Measurements from ENCODE around the gene PSMC1. TPM values are rescaled to one million over a fixed set of nuclear protein-coding genes. Genes with fewer than 3 reads are reported as not detected.

Gene PSMC1
- polyA plus RNA-seq, 2 donors: 64.1 to 135 TPM

- H3K4me1 ChIP-seq (ENCODE audit: control insufficient read depth in 2 of 2, insufficient read depth in 2 of 2, low read length in 1 of 2): no peaks in the 10 kb centered on the region
- H3K9me3 ChIP-seq (ENCODE audit: control insufficient read depth in 2 of 2, insufficient read depth in 1 of 2, low read depth in 1 of 2, low read length in 1 of 2): no peaks in the 10 kb centered on the region
- 92 to 96% methylated on average over 2 of the region's 2 CpGs for WGBS, 2 donors
- H3K4me3 ChIP-seq (ENCODE audit: low read depth in 1 of 2, low read length in 2 of 2): no peak overlapping the region
- H3K36me3 ChIP-seq (ENCODE audit: control insufficient read depth in 2 of 2, insufficient read depth in 2 of 2, low read length in 1 of 2): no peaks in the 10 kb centered on the region
- no peaks in the 10 kb centered on the region for H3K27me3 ChIP-seq (ENCODE audit: control insufficient read depth in 1 of 2, insufficient read depth in 2 of 2, low read length in 2 of 2)
- no peak overlapping the region for H3K27ac ChIP-seq (ENCODE audit: low read depth in 2 of 2, low read length in 1 of 2)
These were observed 7.8 kb upstream of the PSMC1 start for GRCh38 chr14:90248594-90248993.

- H3K27ac ChIP-seq (ENCODE audit: low read depth in 2 of 2, low read length in 1 of 2): no peak overlapping the region
- WGBS, 2 donors: 78 to 82% methylated on average over 8 of the region's 8 CpGs
- no peaks in the 10 kb centered on the region for H3K36me3 ChIP-seq (ENCODE audit: control insufficient read depth in 2 of 2, insufficient read depth in 2 of 2, low read length in 1 of 2)
- H3K4me1 ChIP-seq (ENCODE audit: control insufficient read depth in 2 of 2, insufficient read depth in 2 of 2, low read length in 1 of 2): no peaks in the 10 kb centered on the region
- no peak overlapping the region for H3K4me3 ChIP-seq (ENCODE audit: low read depth in 1 of 2, low read length in 2 of 2)
- H3K27me3 ChIP-seq (ENCODE audit: control insufficient read depth in 1 of 2, insufficient read depth in 2 of 2, low read length in 2 of 2): no peaks in the 10 kb centered on the region
- no peaks in the 10 kb centered on the region for H3K9me3 ChIP-seq (ENCODE audit: control insufficient read depth in 2 of 2, insufficient read depth in 1 of 2, low read depth in 1 of 2, low read length in 1 of 2)
These were observed 2.5 kb upstream of the PSMC1 start for GRCh38 chr14:90253826-90254225.

GRCh38 chr14:90255871-90256270 lies 482 bp upstream of the PSMC1 start:
- Histone ChIP-seq H3K27me3 (ENCODE audit: control insufficient read depth in 1 of 2, insufficient read depth in 2 of 2, low read length in 2 of 2) (no peaks in the 10 kb centered on the region), H3K9me3 (ENCODE audit: control insufficient read depth in 2 of 2, insufficient read depth in 1 of 2, low read depth in 1 of 2, low read length in 1 of 2) (no peaks in the 10 kb centered on the region), H3K27ac (ENCODE audit: low read depth in 2 of 2, low read length in 1 of 2) (no peak overlapping the region), H3K4me1 (ENCODE audit: control insufficient read depth in 2 of 2, insufficient read depth in 2 of 2, low read length in 1 of 2) (no peaks in the 10 kb centered on the region), H3K36me3 (ENCODE audit: control insufficient read depth in 2 of 2, insufficient read depth in 2 of 2, low read length in 1 of 2) (peaks cover 0 to under 1% of the 10 kb centered on the region in 2 donors), H3K4me3 (ENCODE audit: low read depth in 1 of 2, low read length in 2 of 2) (peak overlapping the region in 1 of 2 donors; percentile 90)
- 60 to 61% methylated on average over 1 of the region's 1 CpG for WGBS, 2 donors

DNA sequence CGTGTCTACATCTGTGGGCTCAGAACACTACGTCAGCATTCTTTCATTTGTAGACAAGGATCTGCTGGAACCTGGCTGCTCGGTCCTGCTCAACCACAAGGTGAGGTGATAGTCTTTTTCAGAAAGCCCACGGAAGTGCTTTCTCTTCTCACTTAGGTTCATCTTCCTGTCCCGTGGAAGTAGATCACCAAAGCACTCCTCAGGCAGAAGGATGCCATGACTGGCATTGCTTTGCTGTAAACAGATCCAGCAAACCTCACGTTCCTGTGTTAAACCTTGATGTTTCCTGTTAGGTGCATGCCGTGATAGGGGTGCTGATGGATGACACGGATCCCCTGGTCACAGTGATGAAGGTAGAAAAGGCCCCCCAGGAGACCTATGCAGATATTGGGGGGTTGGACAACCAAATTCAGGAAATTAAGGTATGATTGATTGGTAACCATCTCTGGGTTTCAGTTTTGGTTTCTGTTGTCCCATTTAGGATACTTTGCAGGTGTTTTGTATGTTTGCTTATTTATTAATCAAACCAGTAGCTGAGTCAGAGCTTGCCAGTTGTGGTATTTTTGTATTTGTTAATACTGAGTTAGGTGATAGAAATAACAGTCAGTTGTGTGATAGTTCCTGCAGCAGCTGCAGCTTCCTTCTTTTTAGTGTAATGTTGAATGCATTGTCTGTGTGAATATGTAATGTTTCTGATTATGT lies 7.5 kb downstream of the PSMC1 start:
- Histone ChIP-seq H3K4me1 (ENCODE audit: control insufficient read depth in 2 of 2, insufficient read depth in 2 of 2, low read length in 1 of 2) (no peaks in the 10 kb centered on the region), H3K27ac (ENCODE audit: low read depth in 2 of 2, low read length in 1 of 2) (no peak overlapping the region), H3K36me3 (ENCODE audit: control insufficient read depth in 2 of 2, insufficient read depth in 2 of 2, low read length in 1 of 2) (peaks cover 14 to 21% of the 10 kb centered on the region in 2 donors), H3K27me3 (ENCODE audit: control insufficient read depth in 1 of 2, insufficient read depth in 2 of 2, low read length in 2 of 2) (no peaks in the 10 kb centered on the region), H3K9me3 (ENCODE audit: control insufficient read depth in 2 of 2, insufficient read depth in 1 of 2, low read depth in 1 of 2, low read length in 1 of 2) (no peaks in the 10 kb centered on the region), H3K4me3 (ENCODE audit: low read depth in 1 of 2, low read length in 2 of 2) (no peak overlapping the region)
- 80 to 81% methylated on average over 7 to 8 of the region's 8 CpGs for WGBS, 2 donors

DNA sequence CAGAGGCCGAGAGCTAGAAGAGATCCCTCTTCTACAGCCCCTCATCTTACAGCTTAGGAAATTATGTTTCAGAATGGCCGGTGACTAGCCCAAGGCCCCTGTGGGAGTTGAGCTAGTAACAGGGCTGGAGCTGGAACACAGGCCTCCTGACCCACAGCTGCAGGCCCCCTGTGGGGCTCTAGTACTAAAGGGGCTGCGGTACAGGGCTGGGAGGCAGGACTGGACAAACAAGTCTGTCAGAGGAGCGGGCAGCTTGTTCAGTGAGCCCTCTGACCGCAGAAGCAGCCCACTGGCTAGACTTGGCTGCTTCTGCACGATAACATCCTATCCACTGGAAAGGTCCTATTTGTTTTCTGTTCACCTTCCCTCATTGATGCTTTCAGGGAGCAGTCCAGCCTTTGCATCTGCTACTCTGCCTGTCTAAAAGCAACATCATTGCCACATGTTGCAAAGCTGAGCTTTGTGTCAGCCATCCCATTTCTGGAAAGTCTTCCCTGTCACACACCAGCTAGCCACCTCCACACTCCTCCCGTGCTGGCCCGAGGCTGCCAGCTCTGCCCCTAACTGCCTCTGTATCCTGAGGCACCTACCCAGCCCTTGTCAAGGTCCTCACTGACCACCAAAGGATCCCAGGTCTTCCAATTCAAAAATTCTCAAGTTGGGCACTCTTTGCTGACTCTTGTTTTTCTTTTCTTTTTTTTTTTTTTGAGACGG lies 10.2 kb downstream of the PSMC1 start:
- H3K4me3 ChIP-seq (ENCODE audit: low read depth in 1 of 2, low read length in 2 of 2): no peak overlapping the region
- no peaks in the 10 kb centered on the region for H3K27me3 ChIP-seq (ENCODE audit: control insufficient read depth in 1 of 2, insufficient read depth in 2 of 2, low read length in 2 of 2)
- H3K36me3 ChIP-seq (ENCODE audit: control insufficient read depth in 2 of 2, insufficient read depth in 2 of 2, low read length in 1 of 2): peaks cover 22 to 24% of the 10 kb centered on the region in 2 donors
- 95 to 97% methylated on average over 9 of the region's 9 CpGs for WGBS, 2 donors
- H3K4me1 ChIP-seq (ENCODE audit: control insufficient read depth in 2 of 2, insufficient read depth in 2 of 2, low read length in 1 of 2): no peaks in the 10 kb centered on the region
- no peak overlapping the region for H3K27ac ChIP-seq (ENCODE audit: low read depth in 2 of 2, low read length in 1 of 2)
- H3K9me3 ChIP-seq (ENCODE audit: control insufficient read depth in 2 of 2, insufficient read depth in 1 of 2, low read depth in 1 of 2, low read length in 1 of 2): no peaks in the 10 kb centered on the region

GRCh38 chr14:90268420-90268819 lies 12.1 kb downstream of the PSMC1 start:
- H3K4me3 ChIP-seq (ENCODE audit: low read depth in 1 of 2, low read length in 2 of 2): no peak overlapping the region
- no peak overlapping the region for H3K27ac ChIP-seq (ENCODE audit: low read depth in 2 of 2, low read length in 1 of 2)
- no peaks in the 10 kb centered on the region for H3K27me3 ChIP-seq (ENCODE audit: control insufficient read depth in 1 of 2, insufficient read depth in 2 of 2, low read length in 2 of 2)
- no peaks in the 10 kb centered on the region for H3K4me1 ChIP-seq (ENCODE audit: control insufficient read depth in 2 of 2, insufficient read depth in 2 of 2, low read length in 1 of 2)
- no peaks in the 10 kb centered on the region for H3K9me3 ChIP-seq (ENCODE audit: control insufficient read depth in 2 of 2, insufficient read depth in 1 of 2, low read depth in 1 of 2, low read length in 1 of 2)
- H3K36me3 ChIP-seq (ENCODE audit: control insufficient read depth in 2 of 2, insufficient read depth in 2 of 2, low read length in 1 of 2): peaks cover 22 to 30% of the 10 kb centered on the region in 2 donors
- 90 to 91% methylated on average over 4 of the region's 4 CpGs for whole genome bisulfite sequencing, 2 donors

DNA sequence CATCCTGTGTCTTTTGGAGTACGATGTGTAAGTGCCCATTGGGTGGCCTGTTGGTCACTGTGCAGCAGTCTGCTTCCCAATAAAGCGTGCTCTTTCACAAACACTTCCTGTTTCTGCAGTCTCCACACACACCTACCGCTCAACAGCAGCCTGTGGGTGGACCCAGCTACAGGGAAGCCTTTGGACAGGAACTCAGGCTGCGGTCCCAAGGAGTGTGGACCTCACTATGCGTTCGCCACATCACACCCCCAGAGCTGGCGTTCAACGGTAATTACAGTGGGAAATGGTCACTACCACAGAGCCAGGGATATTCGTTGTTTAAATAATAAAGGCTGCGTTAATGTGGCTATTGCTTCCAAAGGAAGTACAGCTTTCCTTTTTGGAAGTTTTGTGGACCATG lies 16.2 kb downstream of the PSMC1 start:
- Histone ChIP-seq H3K4me1 (ENCODE audit: control insufficient read depth in 2 of 2, insufficient read depth in 2 of 2, low read length in 1 of 2) (no peaks in the 10 kb centered on the region), H3K27ac (ENCODE audit: low read depth in 2 of 2, low read length in 1 of 2) (no peak overlapping the region), H3K9me3 (ENCODE audit: control insufficient read depth in 2 of 2, insufficient read depth in 1 of 2, low read depth in 1 of 2, low read length in 1 of 2) (no peaks in the 10 kb centered on the region), H3K4me3 (ENCODE audit: low read depth in 1 of 2, low read length in 2 of 2) (no peak overlapping the region), H3K36me3 (ENCODE audit: control insufficient read depth in 2 of 2, insufficient read depth in 2 of 2, low read length in 1 of 2) (peaks cover 15 to 40% of the 10 kb centered on the region in 2 donors), H3K27me3 (ENCODE audit: control insufficient read depth in 1 of 2, insufficient read depth in 2 of 2, low read length in 2 of 2) (no peaks in the 10 kb centered on the region)
- 83% methylated on average over 9 of the region's 10 CpGs for WGBS, 2 donors

DNA sequence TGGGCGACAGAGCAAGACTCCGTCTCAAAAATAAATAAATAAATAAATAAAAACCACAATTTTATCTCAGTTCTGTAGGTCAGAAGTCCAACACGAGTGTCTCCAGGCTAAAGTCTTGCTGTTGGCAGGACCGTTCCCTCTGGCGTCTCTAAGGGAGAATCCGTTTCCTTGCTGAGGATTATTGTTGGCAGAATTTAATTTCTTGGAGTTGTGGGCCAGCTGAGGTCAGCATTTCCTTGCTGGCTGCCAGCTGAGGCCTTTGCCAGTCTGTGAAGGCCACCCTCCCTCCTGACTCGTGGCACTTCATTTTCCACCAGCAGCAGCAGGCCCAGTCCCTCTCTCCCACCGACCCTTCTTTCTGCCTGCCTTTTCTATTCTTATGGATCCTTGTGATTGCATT lies 17.2 kb downstream of the PSMC1 start:
- Histone ChIP-seq H3K27me3 (ENCODE audit: control insufficient read depth in 1 of 2, insufficient read depth in 2 of 2, low read length in 2 of 2) (no peaks in the 10 kb centered on the region), H3K36me3 (ENCODE audit: control insufficient read depth in 2 of 2, insufficient read depth in 2 of 2, low read length in 1 of 2) (peaks cover 10 to 45% of the 10 kb centered on the region in 2 donors), H3K4me3 (ENCODE audit: low read depth in 1 of 2, low read length in 2 of 2) (no peak overlapping the region), H3K9me3 (ENCODE audit: control insufficient read depth in 2 of 2, insufficient read depth in 1 of 2, low read depth in 1 of 2, low read length in 1 of 2) (no peaks in the 10 kb centered on the region), H3K27ac (ENCODE audit: low read depth in 2 of 2, low read length in 1 of 2) (no peak overlapping the region), H3K4me1 (ENCODE audit: control insufficient read depth in 2 of 2, insufficient read depth in 2 of 2, low read length in 1 of 2) (no peaks in the 10 kb centered on the region)
- WGBS, 2 donors: 65 to 66% methylated on average over 8 of the region's 8 CpGs

- WGBS, 2 donors: 67 to 69% methylated on average over 9 of the region's 9 CpGs
- Histone ChIP-seq H3K36me3 (ENCODE audit: control insufficient read depth in 2 of 2, insufficient read depth in 2 of 2, low read length in 1 of 2) (peaks cover 6 to 48% of the 10 kb centered on the region in 2 donors), H3K9me3 (ENCODE audit: control insufficient read depth in 2 of 2, insufficient read depth in 1 of 2, low read depth in 1 of 2, low read length in 1 of 2) (no peaks in the 10 kb centered on the region), H3K4me3 (ENCODE audit: low read depth in 1 of 2, low read length in 2 of 2) (no peak overlapping the region), H3K27me3 (ENCODE audit: control insufficient read depth in 1 of 2, insufficient read depth in 2 of 2, low read length in 2 of 2) (no peaks in the 10 kb centered on the region), H3K27ac (ENCODE audit: low read depth in 2 of 2, low read length in 1 of 2) (no peak overlapping the region), H3K4me1 (ENCODE audit: control insufficient read depth in 2 of 2, insufficient read depth in 2 of 2, low read length in 1 of 2) (no peaks in the 10 kb centered on the region)
These were observed 17.7 kb downstream of the PSMC1 start for GRCh38 chr14:90274019-90274418.
